OCI-LY7 (cell line): ENCODE measurements around the gene CTDSPL. TPM values are rescaled to one million over a fixed set of nuclear protein-coding genes. Genes with fewer than 3 reads are reported as not detected.

Experiments
- BruUV-seq: library from RNA; stranded (reverse); fragments of 400-500 nt; replicated peaks from 2 replicates; lab custom pipeline; 2021; lab: Mats Ljungman, UMichigan
- CTCF ChIA-PET: fragments of 300-600 bp; sonication (Branson Sonifier 250); formaldehyde crosslinking; loops from one replicate; lab custom pipeline; 2022; ENCODE audit warnings: antibody characterized with exemption; ENCODE audit not compliant: unreplicated experiment; lab: Charles Lee
- POLR2A ChIA-PET: fragments of 300-600 bp; sonication (Branson Sonifier 250); formaldehyde crosslinking; loops from one replicate; lab custom pipeline; 2022; ENCODE audit warnings: antibody characterized with exemption; lab: Charles Lee
- DNase-seq: peaks from one replicate; pipeline ENCODE4 v3.0.0-alpha.2; 2015; ENCODE audit warnings: low spot score
- H2AFZ ChIP-seq: fragments of 200-600 bp; sonication (generic), shearing (Covaris generic); 2 replicates; pipeline ENCODE4 v1.6.1; 2014; ENCODE audit warnings: mild to moderate bottlenecking, antibody characterized with exemption, low read length, moderate library complexity
- H3K27ac ChIP-seq: fragments of 200-600 bp; sonication (generic); 2 replicates; pipeline ENCODE4 v1.5.1; 2014; ENCODE audit warnings: mixed run types, low read depth, mild to moderate bottlenecking, moderate library complexity, low read length, inconsistent platforms; ENCODE audit not compliant: poor library complexity, severe bottlenecking
- H3K36me3 ChIP-seq: fragments of 200-600 bp; sonication (generic); 2 replicates; pipeline ENCODE4 v1.6.1; 2014; ENCODE audit warnings: mild to moderate bottlenecking, antibody characterized with exemption, low read length, moderate library complexity, mixed read lengths; ENCODE audit not compliant: insufficient read depth
- H3K4me1 ChIP-seq: fragments of 200-600 bp; sonication (generic); 2 replicates; pipeline ENCODE4 v1.5.1; 2014; ENCODE audit warnings: mild to moderate bottlenecking, low read length; ENCODE audit not compliant: insufficient read depth, poor library complexity, severe bottlenecking
- H3K4me2 ChIP-seq: fragments of 200-600 bp; sonication (generic); 2 replicates; pipeline ENCODE4 v1.6.1; 2014; ENCODE audit warnings: mild to moderate bottlenecking, low read length
- H3K4me3 ChIP-seq: fragments of 200-600 bp; sonication (generic); 2 replicates; pipeline ENCODE4 v1.5.1; 2014; ENCODE audit warnings: mild to moderate bottlenecking, low read depth, low read length; ENCODE audit not compliant: poor library complexity, severe bottlenecking
- H3K79me2 ChIP-seq: fragments of 200-600 bp; sonication (generic); 2 replicates; pipeline ENCODE4 v1.6.1; 2016; ENCODE audit warnings: low read depth, mild to moderate bottlenecking, low read length, moderate library complexity, mixed read lengths; ENCODE audit not compliant: insufficient read depth
- H3K9me2 ChIP-seq: fragments of 200-600 bp; sonication (generic); 2 replicates; pipeline ENCODE4 v1.6.1; 2016; ENCODE audit warnings: mild to moderate bottlenecking, low read length, mixed read lengths; ENCODE audit not compliant: insufficient read depth
- H3K9me3 ChIP-seq: fragments of 200-600 bp; sonication (generic); 2 replicates; pipeline ENCODE4 v1.6.1; 2014; ENCODE audit warnings: mild to moderate bottlenecking, mixed run types, low read length, mixed read lengths
- H4K20me1 ChIP-seq: fragments of 200-600 bp; sonication (generic); 2 replicates; pipeline ENCODE4 v1.6.1; 2014; ENCODE audit warnings: mild to moderate bottlenecking, antibody characterized with exemption, low read length, moderate library complexity, mixed read lengths; ENCODE audit not compliant: insufficient read depth
- CTCF ChIP-seq: fragments of 200-600 bp; sonication (generic); conservative IDR thresholded peaks from 2 replicates; pipeline ENCODE4 v1.5.1; 2014; ENCODE audit warnings: mild to moderate bottlenecking, antibody characterized with exemption, low read length, moderate library complexity, mixed read lengths
- EZH2phosphoT487 ChIP-seq: fragments of 200-600 bp; sonication (generic); IDR thresholded peaks from 2 replicates; pipeline ENCODE4 v1.6.1; 2018; ENCODE audit warnings: low read depth, borderline replicate concordance, mild to moderate bottlenecking, mixed run types, antibody characterized with exemption, low read length, moderate library complexity, mixed read lengths
- intact Hi-C: fragments of 100-400 bp; cut with micrococcal nuclease; formaldehyde crosslinking; loops from one replicate; pipeline ENCODE4 v1.10.0; 2022; ENCODE audit not compliant: unreplicated experiment
- total RNA-seq, 2 experiments: library from RNA; depleted of rRNA in 1 of 2; stranded (reverse); fragments of >200 nt in 1 of 2; shearing (Covaris generic) in 1 of 2; gene quantifications; 2 replicates each; pipeline ENCODE4 v1.2.3, GENCODE V29; 2014 to 2022

CTDSPL gene
- total RNA-seq, 2 experiments from 2014 or later = 0.38 TPM; not detected in 1

GRCh38 chr3:37964146-37964545 is 102.5 kb downstream of the CTDSPL start:
- no peak for DNase-seq
- Histone ChIP-seq H3K4me2 (no peak overlapping the region), H3K36me3 (no peaks in the 10 kb centered on the region), H3K4me1 (no peaks in the 10 kb centered on the region), H3K9me2 (no peaks in the 10 kb centered on the region), H2AFZ (no peak overlapping the region), H3K4me3 (no peak overlapping the region), H3K27ac (no peak overlapping the region), H3K79me2 (no peaks in the 10 kb centered on the region), H3K9me3 (no peaks in the 10 kb centered on the region), H4K20me1 (no peaks in the 10 kb centered on the region)
- POLR2A ChIA-PET = interaction anchor here (0.5 to 0.9 kb wide), 2 partner anchors 98 to 633 kb away, joined by 3 to 4 read pairs; no protein-coding TSS in a partner anchor
- no peak for TF ChIP-seq EZH2phosphoT487
- no peak for TF ChIP-seq CTCF
- intact Hi-C loops = no loop called here
- no TSS peak for BruUV-seq
- CTCF ChIA-PET = interaction anchor here (1.4 kb wide), 1 partner anchor 10 kb away, joined by 4 read pairs; no protein-coding TSS in a partner anchor

GRCh38 chr3:37964716-37965115 is 103.0 kb downstream of the CTDSPL start:
- Histone ChIP-seq H3K4me2 (no peak overlapping the region), H2AFZ (no peak overlapping the region), H3K27ac (no peak overlapping the region), H3K4me3 (no peak overlapping the region), H3K9me3 (no peaks in the 10 kb centered on the region), H3K4me1 (no peaks in the 10 kb centered on the region), H3K79me2 (no peaks in the 10 kb centered on the region), H4K20me1 (no peaks in the 10 kb centered on the region), H3K9me2 (no peaks in the 10 kb centered on the region), H3K36me3 (no peaks in the 10 kb centered on the region)
- intact Hi-C loops = no loop called here
- ChIA-PET POLR2A (interaction anchor here (0.5 to 0.9 kb wide), 3 partner anchors 99 to 673 kb away, joined by 3 to 4 read pairs (median 3); no protein-coding TSS in a partner anchor), CTCF (interaction anchor here (1.4 kb wide), 1 partner anchor 9 kb away, joined by 4 read pairs; no protein-coding TSS in a partner anchor)
- DNase-seq = no peak
- no peak for TF ChIP-seq CTCF
- no peak for TF ChIP-seq EZH2phosphoT487
- BruUV-seq = no TSS peak

- Histone ChIP-seq H4K20me1 (no peaks in the 10 kb centered on the region), H3K79me2 (no peaks in the 10 kb centered on the region), H3K27ac (no peak overlapping the region), H2AFZ (0 out of 2 replicates have a peak overlapping the region, but pooled peaks have one; percentile 49), H3K9me3 (no peaks in the 10 kb centered on the region), H3K36me3 (no peaks in the 10 kb centered on the region), H3K4me2 (no peak overlapping the region), H3K4me1 (no peaks in the 10 kb centered on the region), H3K9me2 (no peaks in the 10 kb centered on the region), H3K4me3 (no peak overlapping the region)
- ChIA-PET CTCF (interaction anchor here (0.8 to 0.9 kb wide), 2 partner anchors 111 to 112 kb away, joined by 3 read pairs; no protein-coding TSS in a partner anchor), POLR2A (interaction anchor here (1.4 kb wide), 1 partner anchor 10 kb away, joined by 6 read pairs; no protein-coding TSS in a partner anchor)
- DNase-seq = peak; percentile 75
- BruUV-seq = no TSS peak
- TF ChIP-seq CTCF (peak; percentile 92), EZH2phosphoT487 (no peak)
- intact Hi-C loops = loop anchor here (1.0 kb wide), 1 partner anchor 112 kb away; no protein-coding TSS in a partner anchor
These were observed 105.7 kb downstream of the CTDSPL start for GRCh38 chr3:37967260-37967881.
